Measurements from ENCODE around the gene H2BK1.

DNA sequence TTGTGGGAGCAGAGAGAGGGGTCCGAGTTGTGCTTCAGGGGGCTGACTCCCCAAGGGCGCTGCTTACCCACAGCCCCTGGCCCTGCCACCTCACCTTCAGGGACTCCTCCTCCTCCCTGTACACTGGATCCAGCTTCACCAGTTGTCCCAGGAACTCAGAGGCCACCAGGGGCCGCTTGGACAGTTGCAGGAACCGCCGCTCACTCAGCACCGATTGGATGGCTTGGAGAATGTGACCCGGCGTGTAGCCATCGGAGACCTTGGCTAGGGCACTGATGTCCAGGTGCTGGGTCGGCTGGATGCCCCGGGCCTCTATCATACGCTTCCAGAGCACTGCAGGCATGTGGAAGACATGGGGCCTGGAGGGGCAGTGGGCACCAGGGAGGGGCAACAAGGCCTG, 18.7 kb downstream of the H2BK1 start:
- TF ChIP-seq CTCF (IDR thresholded peaks at IDR 0.05; ENCODE audit: low read length) (no peak), EZH2 (optimal IDR thresholded peaks at IDR 0.05; ENCODE audit: low read depth, low read length) (no peak), EZH2phosphoT487 (IDR thresholded peaks at IDR 0.05; ENCODE audit: low read length) (no peak)

Data from MM.1S (cell line).